K562 (cell line): ENCODE data around the gene AIFM3. TPM values are rescaled to one million over a fixed set of nuclear protein-coding genes. Genes with fewer than 3 reads are reported as not detected.

ENCODE experiments used
- CCAR2 ChIP-seq: fragments of 200-400 bp; formaldehyde crosslinking; IDR thresholded peaks from 2 replicates; pipeline ENCODE4 v1.6.1; 2017; ENCODE audit warnings: mild to moderate bottlenecking, low read depth, low read length
- TAF15 ChIP-seq: fragments of 200-400 bp; formaldehyde crosslinking; IDR thresholded peaks from 2 replicates; pipeline ENCODE4 v1.6.1; 2017; ENCODE audit warnings: mild to moderate bottlenecking, low read depth, low read length, moderate library complexity
- YY1 ChIP-seq, 3 experiments: IDR thresholded peaks; 2 replicates each; pipeline ENCODE4 v1.6.1; 2011; ENCODE audit warnings: low read length in 2 of 3, mild to moderate bottlenecking in 2 of 3, moderate library complexity in 2 of 3, borderline replicate concordance in 1 of 3, control low read depth in 1 of 3, low read depth in 1 of 3; ENCODE audit not compliant: insufficient read depth in 3 of 3, insufficient replicate concordance in 2 of 3, control insufficient read depth in 1 of 3, insufficient read length in 1 of 3; ENCODE audit errors: extremely low read depth in 1 of 3
- ZNF764 ChIP-seq: fragments of 250-450 bp; sonication (Bioruptor Pico); IDR thresholded peaks from 2 replicates; pipeline ENCODE4 v1.4.0; 2020; ENCODE audit warnings: low read depth, mild to moderate bottlenecking, moderate library complexity
- polyA plus RNA-seq, 8 experiments: library from polyadenylated mRNA; depleted of rRNA in 4 of 8; stranded (reverse) in 5 of 8; unstranded in 3 of 8; fragments of >200 nt; fragmentation: Nextera tagmentation in 2 of 8; fragmentation: Illumina TruSeq in 1 of 8; extraction: Ambion mirVana in 2 of 8; extraction: Trizol in 1 of 8; gene quantifications; 2 replicates each; pipeline versions ENCODE4 v1.2.1 to v1.2.3, GENCODE V29; 2011 to 2014; ENCODE audit warnings: inconsistent platforms in 1 of 8, missing spikeins in 1 of 8
- total RNA-seq, 7 experiments: library from RNA; depleted of rRNA in 6 of 7; stranded (reverse); fragments of >200 nt in 6 of 7; fragmentation: Illumina TruSeq in 2 of 7; extraction: Trizol in 2 of 7; gene quantifications; 2 replicates each; pipeline versions ENCODE4 v1.2.1 to v1.2.3, GENCODE V29; 2011 to 2021; ENCODE audit warnings: low replicate concordance in 1 of 7
- TF ChIP-seq, protein P1 (sequence below): fragments of 450-650 bp; formaldehyde crosslinking; IDR thresholded peaks from 2 replicates; pipeline ENCODE4 v1.4.0; 2020; ENCODE audit warnings: mild to moderate bottlenecking, moderate library complexity
- TF ChIP-seq, protein P2 (sequence below): fragments of 450-650 bp; formaldehyde crosslinking; IDR thresholded peaks from 2 replicates; pipeline ENCODE4 v1.4.0; 2020; ENCODE audit warnings: mild to moderate bottlenecking, mixed read lengths
- TF ChIP-seq, protein P3 (sequence below): fragments of 450-650 bp; formaldehyde crosslinking; IDR thresholded peaks from 2 replicates; pipeline ENCODE4 v1.4.0; 2022; ENCODE audit warnings: missing genetic modification characterization
- TF ChIP-seq, protein P4 (sequence below): fragments of 200-600 bp; sonication (generic); IDR thresholded peaks from one replicate; pipeline ENCODE4 v1.6.1; 2012; ENCODE audit warnings: mild to moderate bottlenecking, low read depth, low read length, inconsistent platforms

Gene AIFM3
- total and polyA plus RNA-seq, 9 of the 15 experiments (the other 6 are each of a cell fraction or from before 2014, with no cell fraction given), result 0.03 to 0.20 (median 0.07) TPM; not detected in 1

DNA sequence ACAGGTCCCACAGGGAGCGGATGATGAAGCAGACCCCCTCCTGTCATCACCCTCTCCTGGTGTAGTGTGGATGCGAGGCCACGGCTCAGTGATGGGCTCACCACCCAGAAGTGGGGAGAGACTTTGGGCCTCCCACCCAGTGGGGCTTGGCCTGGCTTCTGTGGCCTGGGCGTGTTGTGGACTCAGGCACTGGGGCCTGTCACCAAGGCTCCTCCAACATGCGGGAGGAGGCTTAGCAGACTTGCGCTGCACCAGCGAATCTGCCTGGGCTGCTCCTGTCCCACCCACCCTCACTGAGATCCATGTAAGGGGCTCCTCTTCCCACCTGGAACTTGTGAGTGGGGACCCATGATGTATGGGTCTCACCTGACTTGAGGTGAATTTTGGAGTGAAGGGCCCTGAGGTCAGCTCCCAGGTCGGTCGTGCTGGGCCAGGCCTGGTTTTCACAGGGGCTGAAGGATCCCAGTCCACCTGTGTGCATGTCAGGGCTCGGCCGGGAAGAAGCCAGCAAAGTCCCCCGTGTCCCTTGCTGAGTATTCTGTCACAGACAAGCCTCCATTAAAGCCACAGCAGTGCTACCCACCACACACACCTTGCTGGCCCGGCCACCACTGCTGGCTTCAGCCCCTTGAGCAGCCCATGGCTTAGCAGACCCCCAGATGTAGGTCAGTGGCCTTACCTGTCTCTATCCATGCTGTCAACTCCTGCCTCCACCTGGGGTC is 30.6 kb downstream of the AIFM3 start (continued):
- TF ChIP-seq, protein P1, sequence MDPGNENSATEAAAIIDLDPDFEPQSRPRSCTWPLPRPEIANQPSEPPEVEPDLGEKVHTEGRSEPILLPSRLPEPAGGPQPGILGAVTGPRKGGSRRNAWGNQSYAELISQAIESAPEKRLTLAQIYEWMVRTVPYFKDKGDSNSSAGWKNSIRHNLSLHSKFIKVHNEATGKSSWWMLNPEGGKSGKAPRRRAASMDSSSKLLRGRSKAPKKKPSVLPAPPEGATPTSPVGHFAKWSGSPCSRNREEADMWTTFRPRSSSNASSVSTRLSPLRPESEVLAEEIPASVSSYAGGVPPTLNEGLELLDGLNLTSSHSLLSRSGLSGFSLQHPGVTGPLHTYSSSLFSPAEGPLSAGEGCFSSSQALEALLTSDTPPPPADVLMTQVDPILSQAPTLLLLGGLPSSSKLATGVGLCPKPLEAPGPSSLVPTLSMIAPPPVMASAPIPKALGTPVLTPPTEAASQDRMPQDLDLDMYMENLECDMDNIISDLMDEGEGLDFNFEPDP (CRISPR knock-in tag), result peak; percentile 43; the same call in 1 of the 2 replicates
- TF ChIP-seq, protein P2, sequence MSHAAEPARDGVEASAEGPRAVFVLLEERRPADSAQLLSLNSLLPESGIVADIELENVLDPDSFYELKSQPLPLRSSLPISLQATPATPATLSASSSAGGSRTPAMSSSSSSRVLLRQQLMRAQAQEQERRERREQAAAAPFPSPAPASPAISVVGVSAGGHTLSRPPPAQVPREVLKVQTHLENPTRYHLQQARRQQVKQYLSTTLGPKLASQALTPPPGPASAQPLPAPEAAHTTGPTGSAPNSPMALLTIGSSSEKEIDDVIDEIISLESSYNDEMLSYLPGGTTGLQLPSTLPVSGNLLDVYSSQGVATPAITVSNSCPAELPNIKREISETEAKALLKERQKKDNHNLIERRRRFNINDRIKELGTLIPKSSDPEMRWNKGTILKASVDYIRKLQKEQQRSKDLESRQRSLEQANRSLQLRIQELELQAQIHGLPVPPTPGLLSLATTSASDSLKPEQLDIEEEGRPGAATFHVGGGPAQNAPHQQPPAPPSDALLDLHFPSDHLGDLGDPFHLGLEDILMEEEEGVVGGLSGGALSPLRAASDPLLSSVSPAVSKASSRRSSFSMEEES (CRISPR knock-in tag), result peak; percentile 0; the same call in 1 of the 2 replicates
- TF ChIP-seq, protein P3, sequence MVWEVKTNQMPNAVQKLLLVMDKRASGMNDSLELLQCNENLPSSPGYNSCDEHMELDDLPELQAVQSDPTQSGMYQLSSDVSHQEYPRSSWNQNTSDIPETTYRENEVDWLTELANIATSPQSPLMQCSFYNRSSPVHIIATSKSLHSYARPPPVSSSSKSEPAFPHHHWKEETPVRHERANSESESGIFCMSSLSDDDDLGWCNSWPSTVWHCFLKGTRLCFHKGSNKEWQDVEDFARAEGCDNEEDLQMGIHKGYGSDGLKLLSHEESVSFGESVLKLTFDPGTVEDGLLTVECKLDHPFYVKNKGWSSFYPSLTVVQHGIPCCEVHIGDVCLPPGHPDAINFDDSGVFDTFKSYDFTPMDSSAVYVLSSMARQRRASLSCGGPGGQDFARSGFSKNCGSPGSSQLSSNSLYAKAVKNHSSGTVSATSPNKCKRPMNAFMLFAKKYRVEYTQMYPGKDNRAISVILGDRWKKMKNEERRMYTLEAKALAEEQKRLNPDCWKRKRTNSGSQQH (CRISPR knock-in tag), result peak; percentile 36; the same call in 1 of the 2 replicates
- TF ChIP-seq YY1 (IDR thresholded peaks at IDR 0.05; ENCODE audit: borderline replicate concordance in 1 of 3, control insufficient read depth in 1 of 3, extremely low read depth in 1 of 3, insufficient read depth in 3 of 3, insufficient read length in 1 of 3, insufficient replicate concordance in 2 of 3, low read depth in 1 of 3, low read length in 2 of 3) (peak in 1 of 3 experiments; percentile 9), ZNF764 (CRISPR knock-in tag) (0 out of 2 replicates have a peak, but pooled peaks have one; percentile 5), TAF15 (no peak), CCAR2 (no peak)
- TF ChIP-seq, protein P4, sequence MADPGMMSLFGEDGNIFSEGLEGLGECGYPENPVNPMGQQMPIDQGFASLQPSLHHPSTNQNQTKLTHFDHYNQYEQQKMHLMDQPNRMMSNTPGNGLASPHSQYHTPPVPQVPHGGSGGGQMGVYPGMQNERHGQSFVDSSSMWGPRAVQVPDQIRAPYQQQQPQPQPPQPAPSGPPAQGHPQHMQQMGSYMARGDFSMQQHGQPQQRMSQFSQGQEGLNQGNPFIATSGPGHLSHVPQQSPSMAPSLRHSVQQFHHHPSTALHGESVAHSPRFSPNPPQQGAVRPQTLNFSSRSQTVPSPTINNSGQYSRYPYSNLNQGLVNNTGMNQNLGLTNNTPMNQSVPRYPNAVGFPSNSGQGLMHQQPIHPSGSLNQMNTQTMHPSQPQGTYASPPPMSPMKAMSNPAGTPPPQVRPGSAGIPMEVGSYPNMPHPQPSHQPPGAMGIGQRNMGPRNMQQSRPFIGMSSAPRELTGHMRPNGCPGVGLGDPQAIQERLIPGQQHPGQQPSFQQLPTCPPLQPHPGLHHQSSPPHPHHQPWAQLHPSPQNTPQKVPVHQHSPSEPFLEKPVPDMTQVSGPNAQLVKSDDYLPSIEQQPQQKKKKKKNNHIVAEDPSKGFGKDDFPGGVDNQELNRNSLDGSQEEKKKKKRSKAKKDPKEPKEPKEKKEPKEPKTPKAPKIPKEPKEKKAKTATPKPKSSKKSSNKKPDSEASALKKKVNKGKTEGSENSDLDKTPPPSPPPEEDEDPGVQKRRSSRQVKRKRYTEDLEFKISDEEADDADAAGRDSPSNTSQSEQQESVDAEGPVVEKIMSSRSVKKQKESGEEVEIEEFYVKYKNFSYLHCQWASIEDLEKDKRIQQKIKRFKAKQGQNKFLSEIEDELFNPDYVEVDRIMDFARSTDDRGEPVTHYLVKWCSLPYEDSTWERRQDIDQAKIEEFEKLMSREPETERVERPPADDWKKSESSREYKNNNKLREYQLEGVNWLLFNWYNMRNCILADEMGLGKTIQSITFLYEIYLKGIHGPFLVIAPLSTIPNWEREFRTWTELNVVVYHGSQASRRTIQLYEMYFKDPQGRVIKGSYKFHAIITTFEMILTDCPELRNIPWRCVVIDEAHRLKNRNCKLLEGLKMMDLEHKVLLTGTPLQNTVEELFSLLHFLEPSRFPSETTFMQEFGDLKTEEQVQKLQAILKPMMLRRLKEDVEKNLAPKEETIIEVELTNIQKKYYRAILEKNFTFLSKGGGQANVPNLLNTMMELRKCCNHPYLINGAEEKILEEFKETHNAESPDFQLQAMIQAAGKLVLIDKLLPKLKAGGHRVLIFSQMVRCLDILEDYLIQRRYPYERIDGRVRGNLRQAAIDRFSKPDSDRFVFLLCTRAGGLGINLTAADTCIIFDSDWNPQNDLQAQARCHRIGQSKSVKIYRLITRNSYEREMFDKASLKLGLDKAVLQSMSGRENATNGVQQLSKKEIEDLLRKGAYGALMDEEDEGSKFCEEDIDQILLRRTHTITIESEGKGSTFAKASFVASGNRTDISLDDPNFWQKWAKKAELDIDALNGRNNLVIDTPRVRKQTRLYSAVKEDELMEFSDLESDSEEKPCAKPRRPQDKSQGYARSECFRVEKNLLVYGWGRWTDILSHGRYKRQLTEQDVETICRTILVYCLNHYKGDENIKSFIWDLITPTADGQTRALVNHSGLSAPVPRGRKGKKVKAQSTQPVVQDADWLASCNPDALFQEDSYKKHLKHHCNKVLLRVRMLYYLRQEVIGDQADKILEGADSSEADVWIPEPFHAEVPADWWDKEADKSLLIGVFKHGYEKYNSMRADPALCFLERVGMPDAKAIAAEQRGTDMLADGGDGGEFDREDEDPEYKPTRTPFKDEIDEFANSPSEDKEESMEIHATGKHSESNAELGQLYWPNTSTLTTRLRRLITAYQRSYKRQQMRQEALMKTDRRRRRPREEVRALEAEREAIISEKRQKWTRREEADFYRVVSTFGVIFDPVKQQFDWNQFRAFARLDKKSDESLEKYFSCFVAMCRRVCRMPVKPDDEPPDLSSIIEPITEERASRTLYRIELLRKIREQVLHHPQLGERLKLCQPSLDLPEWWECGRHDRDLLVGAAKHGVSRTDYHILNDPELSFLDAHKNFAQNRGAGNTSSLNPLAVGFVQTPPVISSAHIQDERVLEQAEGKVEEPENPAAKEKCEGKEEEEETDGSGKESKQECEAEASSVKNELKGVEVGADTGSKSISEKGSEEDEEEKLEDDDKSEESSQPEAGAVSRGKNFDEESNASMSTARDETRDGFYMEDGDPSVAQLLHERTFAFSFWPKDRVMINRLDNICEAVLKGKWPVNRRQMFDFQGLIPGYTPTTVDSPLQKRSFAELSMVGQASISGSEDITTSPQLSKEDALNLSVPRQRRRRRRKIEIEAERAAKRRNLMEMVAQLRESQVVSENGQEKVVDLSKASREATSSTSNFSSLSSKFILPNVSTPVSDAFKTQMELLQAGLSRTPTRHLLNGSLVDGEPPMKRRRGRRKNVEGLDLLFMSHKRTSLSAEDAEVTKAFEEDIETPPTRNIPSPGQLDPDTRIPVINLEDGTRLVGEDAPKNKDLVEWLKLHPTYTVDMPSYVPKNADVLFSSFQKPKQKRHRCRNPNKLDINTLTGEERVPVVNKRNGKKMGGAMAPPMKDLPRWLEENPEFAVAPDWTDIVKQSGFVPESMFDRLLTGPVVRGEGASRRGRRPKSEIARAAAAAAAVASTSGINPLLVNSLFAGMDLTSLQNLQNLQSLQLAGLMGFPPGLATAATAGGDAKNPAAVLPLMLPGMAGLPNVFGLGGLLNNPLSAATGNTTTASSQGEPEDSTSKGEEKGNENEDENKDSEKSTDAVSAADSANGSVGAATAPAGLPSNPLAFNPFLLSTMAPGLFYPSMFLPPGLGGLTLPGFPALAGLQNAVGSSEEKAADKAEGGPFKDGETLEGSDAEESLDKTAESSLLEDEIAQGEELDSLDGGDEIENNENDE, result peak; percentile 13
